NCI-H146 treated with DMSO at 0.1 percent for 48 hours (cell line): ENCODE data around the gene PRKD1.
"Not testable (repeated sequence)": the region's sequence is repeated elsewhere in the genome, so short reads cannot be mapped to it uniquely, and the experiment has no call there.

Experiments
- DNase-seq: peaks from one replicate; lab custom pipeline; 2025; ENCODE audit not compliant: unreplicated experiment; lab: John Stamatoyannopoulos, UW

The PRKD1 gene

GRCh38 chr14:29745863-29746262 is 181.8 kb downstream of the PRKD1 start:
- DNase-seq: no peak

DNA sequence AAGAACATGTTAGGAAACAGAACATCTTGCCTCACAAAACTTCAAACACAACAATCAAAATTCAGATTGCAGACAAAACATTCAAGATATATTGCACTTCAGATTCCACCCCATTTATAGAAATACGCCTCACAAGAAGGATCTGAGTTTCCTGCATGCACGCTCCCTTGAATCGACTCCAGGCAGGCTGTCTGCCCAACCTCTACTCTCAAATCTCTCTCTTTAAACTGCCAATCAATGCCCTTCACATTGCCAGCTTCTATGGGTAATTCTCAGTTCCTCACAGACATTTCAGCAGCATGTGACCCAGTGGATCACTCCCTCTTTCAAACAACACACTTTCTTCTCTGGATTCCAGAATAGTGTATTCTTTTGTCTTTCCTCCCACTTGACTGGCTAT is 184.1 kb downstream of the PRKD1 start:
- DNase-seq: no peak

DNA sequence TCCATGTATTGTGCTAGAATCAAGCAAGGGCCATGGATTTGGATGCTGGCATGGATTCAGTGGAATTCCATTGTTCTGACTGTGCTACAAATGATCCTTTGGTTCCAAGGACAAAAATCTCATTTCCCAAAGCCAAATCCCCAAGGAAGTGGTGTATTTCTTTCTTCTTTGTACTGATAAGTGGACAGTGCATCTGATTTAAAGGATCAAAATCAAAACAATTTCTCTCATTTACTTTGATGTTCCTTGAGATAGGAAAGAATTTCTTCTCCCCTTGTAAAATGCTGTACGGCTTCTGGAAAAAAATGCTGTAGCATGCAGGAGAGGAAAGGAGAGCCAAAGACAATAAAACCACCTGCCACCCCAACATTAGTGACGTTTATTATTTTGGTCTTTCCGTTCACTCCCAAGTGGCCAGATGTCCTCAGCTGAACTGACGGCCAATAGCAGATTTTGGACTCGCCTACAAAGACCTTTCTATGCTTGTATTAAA is 185.7 kb downstream of the PRKD1 start:
- DNase-seq: peak; percentile 49

- DNase-seq: no peak
These were observed 187.2 kb downstream of the PRKD1 start for GRCh38 chr14:29740491-29740890.

- no peak for DNase-seq
These were observed 188.7 kb downstream of the PRKD1 start for GRCh38 chr14:29738950-29739349.

GRCh38 chr14:29738056-29738455 is 189.6 kb downstream of the PRKD1 start:
- no peak for DNase-seq

DNA sequence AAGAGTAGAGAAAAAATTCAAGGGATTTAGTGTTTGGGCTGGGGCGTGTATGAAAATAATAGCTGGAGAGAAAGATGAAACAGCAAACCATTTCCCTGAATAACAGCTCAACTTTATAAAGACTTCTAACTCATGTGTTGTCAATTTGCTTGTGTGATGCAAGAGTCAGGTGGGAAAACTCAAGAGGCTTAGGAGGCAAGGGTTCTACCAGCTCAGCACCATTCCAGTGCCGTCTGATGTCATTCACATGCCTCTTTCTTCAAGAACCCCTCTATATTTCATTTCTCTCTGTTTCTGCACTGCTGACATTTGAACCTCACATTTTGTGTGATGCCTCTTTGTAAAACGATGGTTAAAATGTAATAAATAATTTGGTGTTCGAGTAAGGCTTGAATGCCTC is 192.2 kb downstream of the PRKD1 start:
- DNase-seq: no peak

DNA sequence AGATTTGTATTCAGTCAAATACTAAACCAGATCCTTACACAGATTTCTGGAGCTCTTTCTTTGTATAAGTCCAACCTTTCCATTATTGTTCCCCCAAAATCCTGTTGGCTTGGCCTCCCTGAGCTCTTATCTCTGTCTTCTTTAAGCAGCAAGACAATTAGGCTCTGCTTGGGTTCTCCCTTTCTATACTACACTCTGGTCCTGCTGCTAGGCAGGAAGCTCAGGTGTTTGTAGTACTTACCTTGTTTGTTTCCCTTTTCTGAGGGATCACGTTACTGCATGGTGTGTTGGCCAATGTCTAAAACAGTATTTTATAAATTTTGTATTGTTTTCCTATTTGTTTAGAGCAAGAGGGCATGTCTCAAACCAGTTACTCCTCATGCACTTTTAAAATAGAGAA is 192.9 kb downstream of the PRKD1 start:
- DNase-seq: peak; percentile 83

- not testable (repeated sequence) for DNase-seq
These were observed 200.9 kb downstream of the PRKD1 start for GRCh38 chr14:29726560-29727331.

GRCh38 chr14:29724991-29725390 is 202.7 kb downstream of the PRKD1 start:
- peak; percentile 32 for DNase-seq

- no peak for DNase-seq
These were observed 204.8 kb downstream of the PRKD1 start for GRCh38 chr14:29722831-29723230.

- no peak for DNase-seq
These were observed 206.1 kb downstream of the PRKD1 start for GRCh38 chr14:29721586-29721985.

DNA sequence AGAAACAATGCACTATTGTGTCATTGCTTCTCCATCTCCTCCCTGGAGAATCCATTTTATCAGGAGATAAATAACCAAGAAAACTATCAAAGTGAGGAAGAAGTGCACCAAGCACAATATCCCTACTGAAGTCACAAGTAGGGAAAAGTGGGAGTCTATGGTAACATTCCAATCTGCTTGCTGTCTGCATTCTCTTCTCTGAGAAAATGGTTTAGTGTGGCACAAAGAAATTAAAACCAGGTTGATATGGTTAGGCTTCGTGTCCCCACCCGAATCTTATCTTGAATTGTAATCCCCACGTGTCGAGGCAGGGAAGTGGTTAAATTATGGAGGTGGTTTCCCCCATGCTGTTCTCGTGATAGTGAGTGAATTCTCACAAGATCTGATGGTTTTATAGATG is 209.7 kb downstream of the PRKD1 start:
- DNase-seq: no peak

- no peak for DNase-seq
These were observed 211.5 kb downstream of the PRKD1 start for GRCh38 chr14:29716150-29716549.

GRCh38 chr14:29712601-29713000 is 215.0 kb downstream of the PRKD1 start:
- DNase-seq: peak; percentile 3

DNA sequence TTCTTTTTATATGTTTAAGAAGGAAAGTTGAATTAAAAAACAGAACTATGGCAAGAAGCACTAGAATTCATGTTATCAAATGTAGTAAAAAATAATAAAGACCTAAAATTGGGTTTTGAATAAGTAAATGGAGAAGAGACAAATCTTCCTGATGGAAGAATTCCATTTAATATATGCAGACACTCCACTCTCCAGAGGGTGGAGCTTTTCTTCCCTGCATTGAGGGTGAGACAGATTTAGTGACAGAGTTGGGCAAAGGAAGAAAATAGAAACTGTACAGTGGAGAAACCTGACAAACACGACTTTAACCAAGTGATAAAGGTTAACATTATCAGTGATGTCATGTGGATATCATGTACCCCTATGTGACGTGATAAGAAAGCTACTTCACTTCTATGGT is 217.6 kb downstream of the PRKD1 start:
- DNase-seq: no peak

DNA sequence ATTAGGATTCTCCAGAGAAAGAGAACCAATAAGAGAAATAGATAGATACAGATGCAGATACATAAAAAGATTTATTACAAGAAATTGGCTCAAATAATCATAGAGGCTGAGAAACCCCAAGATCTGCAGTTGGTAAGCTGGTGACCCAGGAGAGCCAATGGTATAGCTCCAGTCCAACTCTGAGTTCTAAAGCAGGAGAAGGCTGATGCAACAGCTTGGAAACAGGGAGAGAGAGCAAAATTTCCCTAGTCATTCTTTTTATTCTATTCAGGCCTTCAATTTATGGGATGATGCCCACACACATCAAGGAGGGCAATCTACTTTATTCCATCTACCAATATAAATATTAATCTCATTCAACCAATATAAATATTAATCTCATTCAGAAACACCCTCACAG is 218.2 kb downstream of the PRKD1 start:
- no peak for DNase-seq

DNA sequence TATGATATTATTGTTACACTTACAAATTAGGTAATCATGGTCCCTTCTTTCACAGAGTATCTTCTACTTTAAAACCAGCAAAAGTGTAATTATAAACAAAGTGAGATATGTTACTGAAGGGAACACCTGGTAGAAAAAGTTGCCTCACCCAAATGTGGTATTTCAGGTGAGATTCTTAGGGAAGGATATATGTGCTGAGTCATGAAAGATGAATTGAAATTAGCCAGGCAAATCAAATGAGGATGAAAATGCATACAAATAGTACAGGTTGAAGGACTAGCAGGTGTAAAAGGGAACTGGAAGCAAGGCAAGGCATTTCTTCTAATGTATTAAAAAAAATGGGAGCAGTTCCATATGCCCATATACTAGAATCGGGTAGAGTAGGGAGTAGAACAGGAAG is 220.9 kb downstream of the PRKD1 start:
- no peak for DNase-seq

- DNase-seq: no peak
These were observed 221.8 kb downstream of the PRKD1 start for GRCh38 chr14:29705801-29706200.

DNA sequence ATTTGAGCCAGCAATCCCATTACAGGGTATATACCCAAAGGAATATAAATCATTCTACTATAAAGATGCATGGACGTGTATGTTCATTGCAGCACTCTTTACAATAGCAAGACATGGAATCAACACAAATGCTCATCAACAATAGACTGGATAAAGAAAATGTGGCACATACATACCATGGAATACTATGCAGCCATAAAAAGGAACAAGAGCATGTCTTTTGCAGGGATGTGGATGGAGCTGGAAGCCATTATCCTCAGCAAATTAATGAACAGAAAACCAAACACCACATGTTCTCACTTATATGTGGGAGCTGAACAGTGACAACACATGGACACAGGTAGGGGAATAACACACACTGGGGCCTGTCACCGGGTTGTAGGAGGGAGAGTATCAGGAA is 238.1 kb downstream of the PRKD1 start:
- not testable (repeated sequence) for DNase-seq

- no peak for DNase-seq
These were observed 239.8 kb downstream of the PRKD1 start for GRCh38 chr14:29687866-29688265.

DNA sequence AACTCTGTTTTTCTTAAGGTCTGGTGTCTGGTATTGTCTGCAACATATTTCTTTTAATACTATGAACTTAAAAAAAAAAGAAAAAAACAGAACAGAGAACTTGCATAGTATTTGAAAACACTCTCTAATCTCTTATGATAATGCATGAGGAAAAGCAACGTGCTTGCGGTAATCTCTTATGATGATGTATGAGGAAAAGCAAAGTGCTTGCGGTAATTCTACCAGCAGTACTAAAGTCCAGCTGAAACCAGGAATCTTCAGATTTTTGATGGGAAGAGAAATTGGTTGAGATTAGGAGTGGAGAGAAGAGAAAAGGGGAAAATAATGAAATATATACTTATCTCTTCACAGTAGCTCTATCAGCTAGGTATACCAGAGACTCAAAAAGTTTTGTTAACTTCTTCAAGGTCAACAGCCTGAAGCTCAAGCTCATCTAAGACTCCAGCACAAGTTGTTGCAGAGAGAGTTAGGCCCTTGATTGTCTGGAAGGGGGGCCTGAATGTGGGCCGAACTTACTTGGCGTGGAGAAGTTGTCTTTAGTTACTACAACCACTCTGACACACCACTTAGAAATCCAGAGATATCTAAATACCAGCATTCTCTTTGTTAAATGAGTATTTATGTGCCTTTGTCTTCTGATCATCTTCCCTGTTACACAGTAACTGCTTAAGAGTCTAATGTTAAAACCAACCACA is 240.4 kb downstream of the PRKD1 start:
- DNase-seq: no peak
